ENCODE data around the gene TFPT.
"Not testable (repeated sequence)": the region's sequence is repeated elsewhere in the genome, so short reads cannot be mapped to it uniquely, and the experiment has no call there.

The TFPT gene

GRCh38 chr19:54124393-54124792, 8.9 kb upstream of the TFPT start:
- DNase-seq (ENCODE audit: low read depth in 2 of 2), result no peak

DNA sequence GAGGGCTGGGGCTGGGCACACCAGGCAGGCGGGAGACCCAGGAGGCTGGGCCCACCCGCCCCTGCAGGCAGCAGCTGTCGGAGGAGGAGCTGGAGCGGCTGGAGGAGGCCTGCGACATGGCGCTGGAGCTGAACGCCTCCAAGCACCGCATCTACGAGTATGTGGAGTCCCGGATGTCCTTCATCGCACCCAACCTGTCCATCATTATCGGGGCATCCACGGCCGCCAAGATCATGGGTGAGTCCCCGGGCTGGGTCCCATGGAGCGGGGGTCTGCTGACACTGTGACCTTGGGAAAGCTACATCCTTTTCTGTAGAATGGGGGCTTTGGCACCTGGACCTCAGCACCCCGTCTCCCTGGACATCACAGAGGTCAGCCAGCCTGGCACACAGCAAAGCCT, 8.2 kb upstream of the TFPT start:
- no peak for DNase-seq (ENCODE audit: low read depth in 2 of 2)

DNA sequence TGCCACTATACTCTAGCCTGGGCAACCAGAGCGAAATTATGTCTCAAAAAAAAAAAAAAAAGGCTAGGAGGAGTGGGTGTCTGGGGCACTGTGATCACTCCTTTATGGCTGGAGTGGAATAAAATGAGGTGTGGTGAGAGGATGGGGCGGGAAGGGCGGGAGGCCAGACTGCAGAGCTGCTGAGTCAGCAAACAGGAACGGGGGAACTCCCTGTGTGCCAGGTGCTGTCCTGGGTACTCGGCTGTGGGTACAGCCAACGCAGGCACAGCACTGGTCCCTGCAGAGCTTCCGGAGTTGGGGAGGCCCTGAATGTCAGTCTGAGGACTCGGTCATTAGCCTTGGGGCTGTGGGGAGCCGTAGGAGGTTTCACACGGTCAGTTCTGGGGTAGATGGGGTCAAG, 5.8 kb upstream of the TFPT start:
- no peak for DNase-seq (ENCODE audit: low read depth in 2 of 2)

- DNase-seq (ENCODE audit: low read depth in 2 of 2), result no peak
Observed at GRCh38 chr19:54114340-54115108, 933 bp downstream of the TFPT start.

DNA sequence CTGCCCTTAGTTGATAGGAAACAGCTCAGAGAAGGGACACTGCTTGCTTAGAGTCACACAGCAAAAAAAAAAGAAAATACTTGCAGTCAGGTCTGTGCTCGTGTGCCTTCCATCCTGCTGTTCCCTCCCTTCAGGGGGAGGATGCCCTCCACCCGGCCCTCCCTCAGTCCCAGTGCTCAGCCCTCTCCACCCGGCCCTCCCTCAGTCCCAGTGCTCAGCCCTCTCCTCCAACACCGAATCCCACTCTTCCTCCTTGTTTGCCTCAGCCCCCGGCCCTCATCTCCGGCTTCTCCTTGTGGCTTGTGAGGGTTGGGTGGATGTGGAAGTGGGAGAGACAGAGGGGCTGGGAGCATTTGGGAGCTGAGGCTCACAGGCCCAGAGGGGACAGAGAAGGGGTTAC, 5.8 kb downstream of the TFPT start:
- no peak for DNase-seq (ENCODE audit: low read depth in 2 of 2)

GRCh38 chr19:54108496-54108895, 7.0 kb downstream of the TFPT start:
- no peak for DNase-seq (ENCODE audit: low read depth in 2 of 2)

- DNase-seq (ENCODE audit: low read depth in 2 of 2), result no peak
Observed at GRCh38 chr19:54107876-54108490, 7.5 kb downstream of the TFPT start.

GRCh38 chr19:54106716-54107115, 8.7 kb downstream of the TFPT start:
- no peak for DNase-seq (ENCODE audit: low read depth in 2 of 2)

GRCh38 chr19:54105796-54106195, 9.7 kb downstream of the TFPT start:
- no peak for DNase-seq (ENCODE audit: low read depth in 2 of 2)

DNA sequence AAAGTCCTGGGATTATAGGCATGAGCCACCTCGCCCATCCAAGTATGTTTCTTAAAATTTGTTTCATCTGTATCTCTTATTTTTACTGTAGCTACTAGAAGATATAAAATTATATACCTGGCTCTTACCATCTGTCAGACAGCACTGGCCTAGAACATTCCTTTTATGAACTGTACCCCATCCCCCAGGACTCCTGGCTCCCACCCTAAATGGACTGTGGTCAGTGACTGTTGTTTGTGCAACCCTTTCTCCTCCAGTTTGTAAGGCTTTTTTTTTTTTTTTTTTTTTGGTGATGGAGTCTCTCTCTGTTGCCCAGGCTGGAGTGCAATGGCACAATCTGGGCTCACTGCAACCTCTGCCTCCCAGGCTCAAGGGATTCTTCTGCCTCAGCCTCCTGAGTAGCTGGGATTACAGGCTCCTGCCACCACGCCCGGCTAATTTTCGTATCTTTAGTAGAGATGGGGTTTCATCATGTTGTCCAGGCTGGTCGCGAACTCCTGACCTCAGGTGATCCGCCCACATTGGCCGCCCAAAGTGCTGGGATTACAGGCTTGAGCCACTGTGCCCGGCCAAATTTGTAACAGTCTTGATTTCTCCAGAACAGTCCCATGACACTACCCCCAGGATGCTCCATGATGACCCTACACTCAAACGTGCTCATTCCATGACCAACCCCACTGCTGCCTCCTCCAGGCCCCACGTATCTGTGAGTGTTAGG, 10.3 kb downstream of the TFPT start:
- no peak for DNase-seq (ENCODE audit: low read depth in 2 of 2)

DNA sequence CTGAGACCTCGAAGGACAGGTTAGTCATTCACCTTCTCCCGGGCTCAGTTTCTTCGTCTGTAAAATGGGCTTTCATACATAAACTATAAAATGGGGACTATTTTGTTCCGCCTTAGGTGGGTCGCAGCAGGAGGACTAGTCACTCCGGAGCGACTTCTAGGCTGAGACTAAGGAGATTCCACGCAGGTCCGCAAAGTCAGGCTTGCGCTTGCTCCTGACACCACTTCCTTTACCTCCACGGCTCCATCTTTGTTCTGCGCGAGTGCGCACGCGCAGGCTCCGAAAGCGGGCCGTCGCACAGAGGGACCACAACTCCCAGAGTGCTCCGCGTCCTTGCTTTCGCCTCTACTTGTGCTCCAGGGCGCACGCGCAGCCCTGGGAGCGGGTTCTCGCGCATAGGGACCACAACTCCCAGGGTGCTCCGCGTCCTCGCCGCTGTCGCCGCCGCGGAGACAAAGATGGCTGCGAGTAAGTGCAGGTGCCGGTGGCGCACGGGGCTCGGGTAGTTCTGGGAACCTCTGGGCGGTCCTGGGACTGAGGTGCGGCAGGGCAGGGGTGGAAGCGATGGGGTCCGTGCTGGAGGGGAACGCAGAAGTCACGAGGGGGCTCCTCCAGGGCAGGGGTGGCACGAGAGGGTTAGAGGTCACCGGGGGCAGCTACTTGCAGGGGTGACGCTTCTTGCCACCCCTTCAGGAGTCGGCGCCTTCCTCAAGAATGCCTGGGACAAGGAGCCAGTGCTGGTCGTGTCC, 12.9 kb downstream of the TFPT start, which contains the start of gene NDUFA3:
NDUFA3 (plus strand) TSS at position 435 of the 749 bp plus-strand sequence; CDS start at position 459, 24 bp downstream.
- DNase-seq (ENCODE audit: low read depth in 2 of 2), result peak; percentile 95 to 97

DNA sequence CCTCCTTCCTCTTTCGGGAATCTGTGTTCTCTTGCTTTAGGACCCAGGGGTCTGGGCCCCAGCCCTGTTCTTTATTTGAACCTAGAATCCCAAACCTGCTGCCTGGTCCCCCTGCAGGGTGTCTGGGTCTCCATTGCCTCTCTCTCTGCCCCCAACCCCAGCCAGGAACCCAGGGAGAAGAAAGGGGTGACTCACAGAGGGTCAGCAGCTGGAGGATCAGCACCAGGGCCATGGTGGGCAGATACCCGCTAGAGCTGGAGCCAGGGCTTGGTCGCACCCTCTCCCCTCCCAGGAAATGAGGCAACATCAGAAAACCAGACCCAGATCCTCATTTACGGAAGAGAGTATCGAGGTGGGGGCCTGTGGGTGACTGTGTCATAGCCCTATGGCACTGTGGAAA, 14.9 kb downstream of the TFPT start, which contains the start of gene OSCAR:
OSCAR (minus strand) TSS at position 243 of the 400 bp plus-strand sequence; CDS start at position 232, 11 bp downstream.
- no peak for DNase-seq (ENCODE audit: low read depth in 2 of 2)

DNA sequence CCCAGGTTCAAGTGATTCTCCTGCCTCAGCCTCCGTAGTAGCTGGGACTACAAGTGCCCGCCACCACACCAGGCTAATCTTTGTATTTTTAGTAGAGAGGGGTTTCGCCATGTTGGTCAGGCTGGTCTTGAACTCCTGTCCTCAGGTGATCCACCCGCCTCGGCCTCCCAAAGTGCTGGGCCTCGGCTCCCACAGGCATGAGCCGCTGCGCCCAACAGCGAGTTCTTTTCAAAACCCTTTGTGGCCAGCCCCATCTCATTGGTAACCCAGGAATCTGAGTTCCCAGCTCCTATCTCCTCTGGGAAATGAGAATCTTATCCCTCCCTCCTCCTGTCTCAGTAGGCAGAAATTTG, 15.6 kb downstream of the TFPT start:
- DNase-seq (ENCODE audit: low read depth in 2 of 2), result not testable (repeated sequence)

- DNase-seq (ENCODE audit: low read depth in 2 of 2), result no peak
Observed at GRCh38 chr19:54099190-54099902, 16.1 kb downstream of the TFPT start.

- no peak for DNase-seq (ENCODE audit: low read depth in 2 of 2)
Observed at GRCh38 chr19:54096617-54097106, 18.8 kb downstream of the TFPT start.

DNA sequence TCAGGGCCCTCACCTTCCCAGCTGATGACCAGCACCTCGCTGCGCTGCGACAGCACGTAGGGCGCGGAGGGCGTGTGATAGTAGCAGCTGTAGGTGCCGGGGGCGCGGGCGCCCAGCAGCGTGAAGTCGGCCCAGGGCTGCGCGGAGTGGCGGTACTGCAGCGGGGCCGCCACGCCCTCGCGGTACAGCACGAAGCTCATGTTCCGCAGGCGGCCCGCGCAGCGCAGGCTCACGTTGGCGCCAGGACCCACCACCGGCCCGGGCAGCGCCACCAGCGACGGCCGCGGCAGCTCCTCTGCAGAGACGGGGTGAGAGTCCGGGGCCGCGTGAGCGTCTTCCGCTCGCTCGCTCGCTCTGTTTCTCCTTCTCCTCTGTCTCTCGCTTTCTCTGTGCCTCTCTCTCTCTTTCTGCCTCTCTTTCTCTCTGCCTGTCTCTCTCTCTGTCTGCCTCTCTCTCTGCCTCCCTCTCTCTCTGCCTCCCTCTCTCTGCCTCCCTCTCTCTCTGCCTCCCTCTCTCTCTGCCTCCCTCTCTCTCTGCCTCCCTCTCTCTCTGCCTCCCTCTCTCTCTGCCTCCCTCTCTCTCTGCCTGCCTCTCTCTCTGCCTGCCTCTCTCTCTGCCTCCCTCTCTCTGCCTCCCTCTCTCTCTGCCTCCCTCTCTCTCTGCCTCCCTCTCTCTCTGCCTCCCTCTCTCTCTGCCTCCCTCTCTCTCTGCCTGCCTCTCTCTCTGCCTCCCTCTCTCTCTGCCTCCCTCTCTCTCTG, 19.4 kb downstream of the TFPT start:
- DNase-seq (ENCODE audit: low read depth in 2 of 2), result not testable (repeated sequence)

DNA sequence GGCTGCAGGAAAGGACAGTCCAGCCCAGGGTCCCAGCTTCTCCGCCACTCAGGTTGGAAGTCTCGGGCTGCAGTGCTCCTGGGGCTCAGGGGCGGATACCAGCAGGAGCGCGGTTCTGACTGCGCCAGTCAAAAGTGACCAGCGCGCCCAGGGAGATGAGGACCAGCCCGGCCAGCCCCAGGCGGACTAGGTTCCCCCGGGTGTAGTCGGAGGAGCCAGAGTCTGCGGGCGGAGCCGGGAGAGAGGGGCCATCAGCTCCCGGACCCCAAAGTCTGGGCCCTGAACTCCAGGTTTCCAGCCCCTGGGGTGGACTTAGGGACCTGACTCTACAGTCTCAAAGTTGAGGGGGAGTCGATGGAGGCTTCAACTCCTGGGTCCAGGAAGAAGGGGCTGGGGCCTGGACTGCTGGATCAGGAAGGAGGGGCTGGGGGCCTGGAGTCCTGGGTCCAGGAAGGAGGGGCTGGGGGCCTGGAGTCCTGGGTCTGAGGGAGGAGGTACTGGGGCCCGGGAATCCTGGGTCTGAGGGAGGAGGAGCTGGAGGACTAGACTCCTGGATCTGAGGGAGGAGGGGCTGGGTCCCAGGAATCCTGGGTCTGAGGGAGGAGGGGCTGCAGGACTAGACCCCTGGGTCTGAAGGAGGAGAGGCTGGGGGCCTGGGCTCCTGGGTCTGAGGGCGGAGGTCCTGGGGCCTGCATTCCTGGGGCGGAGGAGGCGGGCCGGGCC, 20.2 kb downstream of the TFPT start:
- DNase-seq (ENCODE audit: low read depth in 2 of 2), result no peak

DNA sequence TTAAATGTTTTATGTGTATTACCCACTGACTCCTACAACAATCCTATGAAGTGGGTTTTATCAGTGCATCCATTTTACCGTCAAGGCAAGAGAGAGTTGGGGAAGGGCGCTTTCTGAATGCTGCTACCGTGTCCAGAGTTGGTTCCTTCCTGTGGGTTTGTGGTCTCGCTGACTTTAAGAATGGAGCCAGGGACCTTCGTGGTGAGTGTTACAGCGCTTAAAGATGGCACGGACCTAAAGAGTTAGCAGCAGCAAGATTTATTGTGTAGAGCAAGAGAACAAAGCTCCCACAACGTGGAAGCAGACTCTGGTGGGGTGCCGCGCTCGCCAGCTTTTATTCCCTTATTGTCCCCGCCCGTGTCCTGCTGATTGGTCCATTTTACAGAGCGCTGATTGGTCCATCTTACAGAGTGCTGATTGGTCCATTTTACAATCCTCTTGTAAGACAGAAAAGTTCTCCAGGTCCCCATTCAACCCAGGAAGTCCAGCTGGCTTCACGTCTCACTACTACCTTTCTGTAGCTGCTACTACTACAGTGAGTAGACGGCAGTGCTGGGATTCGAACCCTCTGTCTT, 20.9 kb downstream of the TFPT start:
- DNase-seq (ENCODE audit: low read depth in 2 of 2), result no peak

DNA sequence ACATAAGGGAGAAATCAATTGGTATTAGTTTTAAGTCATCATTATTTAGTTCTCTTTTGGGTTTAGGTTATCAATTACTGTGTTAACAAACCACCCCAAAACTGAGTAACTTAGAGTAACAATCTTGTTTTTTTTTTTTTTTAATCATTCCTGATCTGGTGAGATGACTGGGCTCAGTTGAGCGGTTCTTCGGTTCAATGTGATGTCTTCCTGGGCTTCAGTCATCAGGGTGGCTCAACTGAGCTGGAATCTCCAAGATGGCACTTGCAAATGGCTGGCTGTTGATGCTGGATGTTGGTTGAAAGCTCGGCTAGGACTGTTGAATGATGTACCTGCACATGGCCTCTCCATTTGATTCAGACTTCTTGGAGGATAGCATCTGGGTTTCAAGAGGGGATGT, 31.0 kb downstream of the TFPT start:
- DNase-seq (ENCODE audit: low read depth in 2 of 2), result no peak

All from fibroblast of skin of left biceps (primary cell).